Loucy (cell line): ENCODE measurements around the gene PRSS58.

Experiments used
- EZH2phosphoT487 ChIP-seq: fragments of 200-600 bp; IDR thresholded peaks from 2 replicates; pipeline ENCODE4 v1.6.1; 2018; ENCODE audit warnings: antibody characterized with exemption, mild to moderate bottlenecking, moderate library complexity, borderline replicate concordance
- TF ChIP-seq, protein P1 (sequence below): fragments of 200-600 bp; sonication (generic); conservative IDR thresholded peaks from 2 replicates; pipeline ENCODE4 v1.5.1; 2014; ENCODE audit warnings: mild to moderate bottlenecking, antibody characterized with exemption, low read length

DNA sequence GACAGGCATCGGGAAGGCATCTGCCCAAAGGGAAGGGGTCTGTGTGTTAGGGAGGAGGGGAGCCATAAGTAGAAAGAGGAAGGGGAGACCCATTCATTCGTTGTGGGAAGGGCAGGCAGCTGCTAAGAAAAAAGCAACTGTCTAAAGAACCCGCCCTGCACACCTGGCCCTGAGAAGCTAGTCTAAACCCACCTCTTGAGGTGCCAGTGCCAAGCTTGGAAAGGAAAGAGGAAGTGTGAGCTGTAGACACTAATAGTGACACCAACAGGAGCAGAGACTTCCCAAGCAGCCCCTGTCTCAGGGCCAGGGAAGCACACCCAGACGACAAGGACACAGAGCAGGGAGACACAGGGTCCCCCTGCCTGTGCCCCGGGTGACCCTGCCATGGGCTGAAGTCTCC is 40.8 kb upstream of the PRSS58 start:
- TF ChIP-seq, protein P1, sequence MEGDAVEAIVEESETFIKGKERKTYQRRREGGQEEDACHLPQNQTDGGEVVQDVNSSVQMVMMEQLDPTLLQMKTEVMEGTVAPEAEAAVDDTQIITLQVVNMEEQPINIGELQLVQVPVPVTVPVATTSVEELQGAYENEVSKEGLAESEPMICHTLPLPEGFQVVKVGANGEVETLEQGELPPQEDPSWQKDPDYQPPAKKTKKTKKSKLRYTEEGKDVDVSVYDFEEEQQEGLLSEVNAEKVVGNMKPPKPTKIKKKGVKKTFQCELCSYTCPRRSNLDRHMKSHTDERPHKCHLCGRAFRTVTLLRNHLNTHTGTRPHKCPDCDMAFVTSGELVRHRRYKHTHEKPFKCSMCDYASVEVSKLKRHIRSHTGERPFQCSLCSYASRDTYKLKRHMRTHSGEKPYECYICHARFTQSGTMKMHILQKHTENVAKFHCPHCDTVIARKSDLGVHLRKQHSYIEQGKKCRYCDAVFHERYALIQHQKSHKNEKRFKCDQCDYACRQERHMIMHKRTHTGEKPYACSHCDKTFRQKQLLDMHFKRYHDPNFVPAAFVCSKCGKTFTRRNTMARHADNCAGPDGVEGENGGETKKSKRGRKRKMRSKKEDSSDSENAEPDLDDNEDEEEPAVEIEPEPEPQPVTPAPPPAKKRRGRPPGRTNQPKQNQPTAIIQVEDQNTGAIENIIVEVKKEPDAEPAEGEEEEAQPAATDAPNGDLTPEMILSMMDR, result no peak
- TF ChIP-seq EZH2phosphoT487, result no peak
